HG02763 (cell line): ENCODE data around the gene ZBTB7A.

ENCODE experiments used
- ATAC-seq: cut with Tn5 transposase; IDR thresholded peaks from one replicate; pipeline ENCODE4 v1.9.1; 2021; ENCODE audit warnings: mild to moderate bottlenecking, moderate library complexity; ENCODE audit not compliant: unreplicated experiment

Gene ZBTB7A

DNA sequence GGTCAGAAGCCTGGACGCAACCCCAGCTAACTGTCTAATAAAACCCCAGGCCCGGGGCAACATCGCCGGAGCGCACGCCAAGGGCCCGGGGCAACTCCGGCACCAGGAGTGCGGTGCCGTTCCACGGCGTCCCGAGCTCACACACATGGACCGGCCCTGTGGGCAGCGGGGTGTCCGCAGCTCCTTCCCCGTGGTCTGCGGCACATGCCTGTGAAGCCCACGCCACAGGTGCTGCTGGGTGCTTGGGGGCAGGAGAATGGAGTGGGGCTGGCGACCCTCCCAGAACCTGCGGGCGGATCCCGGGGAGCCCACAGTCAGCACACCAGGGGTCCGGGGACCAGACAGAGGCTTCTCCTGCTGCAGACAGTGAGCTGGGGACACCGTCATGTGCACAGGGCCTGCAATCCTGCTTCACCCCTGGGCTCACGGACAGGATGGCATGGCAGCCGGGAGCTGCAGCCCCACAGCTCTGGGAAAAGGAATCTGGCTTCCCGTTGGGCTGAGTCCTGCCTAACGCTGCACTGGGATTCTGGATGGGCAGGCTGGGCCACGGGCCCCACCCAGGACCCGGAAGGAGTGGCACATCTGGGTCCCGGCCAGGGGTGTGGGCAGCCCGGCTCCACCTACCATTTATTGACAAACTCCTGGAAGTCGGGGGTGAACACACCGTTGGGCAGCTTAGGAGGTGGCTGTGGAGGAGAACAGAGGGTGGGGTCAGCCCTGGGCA, 28.2 kb upstream of the ZBTB7A start:
- no peak for ATAC-seq

DNA sequence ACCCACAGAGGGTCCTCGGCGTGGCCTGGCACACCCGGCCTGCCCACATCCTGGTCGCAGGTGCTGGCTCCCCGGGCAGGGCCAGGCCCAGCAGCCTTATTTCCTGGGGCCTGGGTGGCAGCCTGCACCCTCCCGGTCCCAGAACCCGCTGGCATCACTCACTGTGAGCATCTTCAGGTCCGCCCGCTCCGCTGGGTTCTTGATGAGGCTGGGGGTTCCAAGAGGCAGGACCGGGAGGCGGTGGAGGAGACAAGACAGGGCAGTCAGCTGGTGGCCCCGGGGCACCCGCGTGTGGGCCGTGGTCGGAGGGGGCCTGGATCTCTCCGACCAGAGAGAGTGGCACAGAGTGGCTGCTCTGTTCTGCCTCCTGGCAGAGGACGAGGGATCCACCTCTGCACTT, 27.6 kb upstream of the ZBTB7A start:
- ATAC-seq: no peak

DNA sequence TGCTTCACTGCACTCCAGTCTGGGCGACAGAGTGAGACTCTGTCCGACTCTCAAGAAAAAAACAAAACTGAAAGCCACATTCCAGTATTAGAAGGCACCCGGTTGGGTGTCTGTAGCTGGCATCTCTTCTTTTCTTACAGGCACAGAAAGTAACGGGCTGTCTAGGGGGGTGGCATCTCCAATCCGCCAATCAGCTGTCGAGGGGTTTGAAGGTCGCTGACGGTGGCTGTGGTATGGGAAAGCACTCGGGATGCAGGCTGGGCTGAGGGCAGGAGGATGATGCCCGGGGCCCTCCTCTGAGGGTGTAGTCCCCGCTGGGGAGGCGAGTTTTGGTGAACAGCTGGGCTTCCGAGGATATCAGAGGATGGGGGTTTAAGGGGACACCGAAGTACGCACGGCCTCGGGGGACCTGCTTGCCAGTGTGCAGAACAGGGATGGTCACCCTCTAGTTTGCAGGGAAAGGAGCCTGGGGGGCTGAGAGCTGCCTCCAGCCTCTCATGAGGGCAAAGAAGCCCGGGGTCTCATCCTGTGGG, 27.0 kb upstream of the ZBTB7A start:
- ATAC-seq: no peak

DNA sequence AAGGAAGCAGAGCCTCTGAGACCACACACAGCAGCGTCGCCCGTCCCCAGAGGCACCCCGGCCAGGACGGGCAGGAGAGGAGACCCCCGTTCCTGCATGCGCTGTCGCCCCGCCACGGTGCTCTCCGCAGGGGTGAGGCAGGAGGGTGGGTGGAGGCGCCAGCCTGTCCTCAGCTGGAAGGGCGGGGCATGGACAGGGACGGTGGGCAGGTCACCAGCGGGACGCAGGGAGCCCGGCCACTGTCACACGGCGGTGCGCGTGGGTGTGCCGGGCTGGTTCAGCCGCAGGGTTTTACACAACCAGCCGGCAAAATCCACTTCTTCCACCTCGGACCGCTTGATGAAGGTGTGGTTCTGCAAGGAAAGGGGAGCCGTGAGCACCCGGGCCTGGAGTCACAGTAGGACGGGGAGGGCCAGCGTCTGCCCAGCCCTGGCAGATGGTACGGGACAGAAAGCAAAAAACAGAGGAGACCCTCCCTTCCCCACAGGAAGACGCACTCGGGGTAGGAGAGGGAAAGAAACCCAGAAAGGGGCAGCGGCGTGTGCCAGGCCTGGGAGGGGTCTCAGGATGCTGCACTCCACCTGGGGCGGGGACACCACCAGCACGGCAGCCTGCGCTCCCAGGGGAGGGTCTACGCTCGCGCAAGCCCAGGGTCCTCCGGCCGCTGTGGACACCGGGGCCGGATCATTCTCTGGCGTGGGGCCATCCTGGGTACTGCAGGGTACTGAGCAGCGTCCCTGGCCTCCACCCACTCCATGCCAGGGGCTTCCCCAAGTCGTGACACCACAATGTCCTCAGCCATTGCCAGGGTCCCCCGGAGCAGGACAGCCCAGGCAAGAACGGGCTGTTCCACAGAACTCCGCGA, 23.9 kb upstream of the ZBTB7A start:
- ATAC-seq: no peak

DNA sequence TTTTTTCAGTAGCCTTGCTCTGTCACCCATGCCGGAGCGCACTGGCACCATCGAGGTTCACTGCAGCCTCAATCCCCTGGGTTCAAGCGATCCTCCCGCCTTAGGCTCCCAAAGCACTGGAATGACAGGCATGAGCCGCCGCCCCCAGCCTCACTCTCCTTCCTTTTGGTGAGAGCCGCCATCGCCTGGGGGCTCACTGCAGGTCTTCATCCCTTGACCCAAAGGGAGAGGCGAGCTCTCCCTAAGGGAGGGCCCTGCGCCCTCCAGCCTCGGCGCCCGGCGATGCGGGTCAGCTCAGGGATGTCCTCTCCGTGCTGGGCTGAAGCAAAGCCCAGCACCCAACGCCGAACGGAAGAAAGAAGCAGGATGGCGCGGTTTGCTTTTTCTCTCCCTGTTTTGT, 23.2 kb upstream of the ZBTB7A start:
- ATAC-seq: no peak

DNA sequence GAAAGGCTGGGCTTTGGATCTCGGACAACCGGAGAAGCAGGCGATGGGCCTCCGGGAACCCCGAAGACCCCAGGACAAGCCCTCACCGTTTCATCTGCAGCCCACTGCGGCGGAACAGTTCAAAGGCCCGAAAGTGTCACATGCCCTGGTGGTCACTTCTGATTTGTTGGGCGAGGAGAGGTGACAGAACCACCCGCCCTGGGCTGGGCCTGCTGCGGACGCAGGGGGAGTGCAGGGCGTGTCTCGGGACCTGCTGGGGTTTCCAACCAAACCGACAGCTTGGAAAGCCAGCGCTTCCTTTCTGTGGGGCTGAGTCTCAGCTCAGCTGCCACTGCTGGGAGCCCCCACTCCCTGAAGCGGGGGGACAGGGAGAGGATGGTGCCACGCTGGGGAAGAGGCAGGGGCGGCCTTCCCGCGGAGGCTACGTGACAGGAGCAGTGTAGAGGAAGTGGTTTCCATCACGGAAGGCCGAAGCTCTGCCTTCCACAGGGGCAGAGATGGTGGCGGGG, 22.8 kb upstream of the ZBTB7A start:
- ATAC-seq: no peak

DNA sequence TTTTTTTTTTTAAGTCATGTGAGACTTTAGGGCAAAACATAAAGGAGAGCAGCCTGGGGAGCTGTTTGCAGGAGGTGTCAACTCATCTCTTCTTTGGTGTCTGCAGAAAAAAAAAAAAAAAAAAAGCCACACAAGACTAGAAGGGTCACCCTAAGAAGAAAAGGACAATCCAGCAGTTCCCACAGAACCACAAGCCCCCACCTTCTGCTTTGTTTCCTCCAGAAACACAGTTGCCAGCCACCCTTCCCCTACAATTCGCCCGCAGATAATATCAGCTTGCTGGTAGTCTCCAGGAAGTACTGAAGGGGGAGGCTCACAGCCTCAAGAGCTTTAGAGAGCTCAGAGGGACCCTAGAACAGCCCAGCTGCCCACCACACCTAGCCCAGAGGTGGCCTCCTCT, 22.3 kb upstream of the ZBTB7A start:
- no peak for ATAC-seq

DNA sequence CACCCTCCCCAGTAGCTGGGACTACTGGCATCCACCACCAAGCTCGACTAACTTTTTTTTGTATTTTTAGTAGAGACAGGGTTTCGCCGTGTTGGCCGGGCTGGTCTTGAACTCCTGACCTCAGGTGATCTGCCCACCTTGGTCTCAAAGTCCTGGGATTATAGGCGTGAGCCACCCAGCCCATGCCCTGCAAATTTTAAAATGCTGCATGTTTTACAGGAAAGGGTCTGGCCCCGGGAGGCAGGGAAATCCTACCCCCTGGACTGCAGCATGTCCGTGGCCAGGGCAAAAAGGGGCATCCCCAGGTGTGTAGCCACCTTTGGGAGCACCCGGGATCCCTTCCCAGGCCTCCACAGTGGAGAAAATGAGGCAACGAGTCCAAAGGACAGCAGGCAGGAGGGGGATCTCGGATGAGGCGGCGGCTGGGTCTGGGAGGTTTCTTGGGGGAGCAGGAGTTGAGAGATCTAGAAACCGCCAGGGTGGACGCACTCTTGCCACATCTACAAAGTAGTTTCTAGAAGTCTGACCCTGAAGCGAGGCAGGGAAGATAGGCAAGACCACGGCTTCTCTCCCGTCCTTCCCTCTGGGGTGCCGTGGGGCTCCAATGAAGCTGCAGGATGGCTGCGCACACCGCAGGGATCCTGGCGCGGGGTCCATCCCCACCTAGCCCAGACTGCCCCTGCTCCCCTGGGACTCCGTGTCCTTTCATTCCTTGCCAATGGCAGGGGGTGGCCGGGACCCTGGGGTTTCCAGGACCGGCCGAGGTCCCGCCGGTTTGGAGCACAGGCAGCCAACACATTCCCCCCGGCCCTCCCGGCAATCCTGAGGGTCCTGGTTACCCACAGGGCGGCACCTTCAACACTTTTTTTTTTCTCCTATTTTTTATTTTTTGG, 21.3 kb upstream of the ZBTB7A start:
- ATAC-seq: no peak

DNA sequence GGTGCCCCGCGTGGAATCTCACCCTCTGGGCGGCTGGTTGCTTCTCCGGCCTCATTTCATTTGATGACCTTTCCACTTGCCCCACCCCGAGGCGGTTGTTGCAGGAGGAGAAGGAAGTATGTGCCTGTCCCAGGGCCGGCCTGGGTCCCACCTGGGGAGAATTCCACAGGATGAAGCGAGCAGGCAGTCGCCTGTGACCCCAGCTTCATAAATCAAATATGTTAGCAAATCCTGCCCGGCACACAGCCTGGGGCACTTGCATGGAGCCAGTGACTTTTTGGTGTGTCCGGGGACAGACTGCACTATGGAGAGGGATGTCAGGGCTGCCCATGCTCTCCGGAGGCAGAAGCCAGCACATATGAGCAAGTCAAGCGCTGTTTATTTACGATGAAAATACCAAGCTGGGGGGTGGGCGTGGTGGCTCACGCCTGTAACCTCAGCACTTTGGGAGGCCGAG, 19.7 kb upstream of the ZBTB7A start:
- no peak for ATAC-seq

DNA sequence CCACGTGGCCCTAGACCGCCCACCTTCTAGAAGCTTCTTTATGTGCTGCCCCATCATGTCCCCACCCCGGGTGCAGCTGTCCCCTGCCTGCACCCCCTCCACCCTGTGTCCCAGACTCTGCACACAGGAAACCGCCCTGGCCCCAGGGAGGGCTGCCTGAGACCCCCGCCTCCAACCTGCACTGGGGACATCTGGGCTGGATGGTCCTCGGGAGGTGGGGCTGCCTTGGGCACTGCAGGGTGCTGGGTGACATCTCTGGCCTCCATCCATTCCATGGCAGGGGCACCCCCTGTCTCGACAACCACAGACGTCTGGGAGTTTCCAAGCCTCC, 17.8 kb upstream of the ZBTB7A start:
- ATAC-seq: no peak

DNA sequence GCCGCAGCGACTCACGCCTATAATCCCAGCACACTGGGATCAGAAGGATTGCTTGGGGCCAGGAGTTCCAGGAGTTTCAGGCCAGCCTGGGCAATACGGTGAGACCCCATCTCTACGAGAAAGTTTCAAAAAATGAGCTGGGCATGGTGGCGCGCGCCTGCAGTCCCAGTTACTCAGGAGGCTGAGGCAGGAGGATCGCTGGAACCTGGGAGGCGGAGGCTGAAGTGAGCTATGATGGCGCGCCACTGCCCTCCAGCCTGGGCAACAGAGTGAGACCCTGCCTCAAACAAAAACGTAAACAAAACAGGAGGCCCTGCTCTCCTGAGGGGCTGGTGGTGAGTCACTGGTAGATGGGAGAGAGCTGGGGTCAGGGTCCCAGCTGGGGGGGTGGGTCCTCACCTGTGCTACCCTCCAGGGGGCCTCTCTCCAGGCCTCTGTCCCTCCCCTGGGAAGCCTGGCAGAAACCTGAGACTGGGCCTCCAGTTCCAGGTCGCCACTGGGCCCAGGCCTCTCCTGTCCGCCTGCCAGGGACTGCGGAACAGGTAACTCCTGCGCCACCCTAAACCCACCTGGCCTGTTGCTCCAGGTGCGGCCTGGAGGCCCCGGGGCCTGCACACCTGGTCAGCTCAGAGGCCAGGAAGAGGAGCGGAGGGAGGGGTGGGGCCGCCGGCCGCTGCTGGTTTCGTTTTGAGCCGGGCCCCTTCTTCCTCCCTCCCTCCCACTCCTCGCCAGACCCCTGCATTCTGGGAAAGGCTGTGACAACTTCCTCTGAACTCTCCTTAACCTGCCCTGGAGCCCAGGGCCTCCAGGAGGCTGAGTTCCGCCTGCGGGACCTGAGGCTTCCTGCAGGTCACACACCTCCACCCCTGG, 17.2 kb upstream of the ZBTB7A start:
- no peak for ATAC-seq

DNA sequence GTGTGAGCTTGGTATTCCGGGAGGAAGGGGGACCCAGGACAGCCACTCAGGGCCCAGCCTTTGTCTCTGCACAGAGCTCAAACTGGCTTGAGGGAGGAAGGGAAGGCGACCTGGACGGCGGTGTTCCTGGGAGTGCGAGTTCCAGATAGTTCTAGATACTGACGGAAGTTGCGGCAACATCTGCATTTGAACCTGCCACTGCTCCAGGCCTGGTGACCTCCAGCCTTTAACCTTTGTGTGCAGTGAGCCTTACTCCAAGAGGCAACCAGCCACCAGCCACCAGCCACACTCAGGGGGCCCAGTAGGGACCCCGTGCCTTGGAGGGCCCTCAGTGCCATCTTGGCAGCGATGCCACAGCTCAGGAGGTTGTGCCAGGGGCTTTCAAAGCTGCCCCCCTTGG, 15.5 kb upstream of the ZBTB7A start:
- ATAC-seq: no peak

DNA sequence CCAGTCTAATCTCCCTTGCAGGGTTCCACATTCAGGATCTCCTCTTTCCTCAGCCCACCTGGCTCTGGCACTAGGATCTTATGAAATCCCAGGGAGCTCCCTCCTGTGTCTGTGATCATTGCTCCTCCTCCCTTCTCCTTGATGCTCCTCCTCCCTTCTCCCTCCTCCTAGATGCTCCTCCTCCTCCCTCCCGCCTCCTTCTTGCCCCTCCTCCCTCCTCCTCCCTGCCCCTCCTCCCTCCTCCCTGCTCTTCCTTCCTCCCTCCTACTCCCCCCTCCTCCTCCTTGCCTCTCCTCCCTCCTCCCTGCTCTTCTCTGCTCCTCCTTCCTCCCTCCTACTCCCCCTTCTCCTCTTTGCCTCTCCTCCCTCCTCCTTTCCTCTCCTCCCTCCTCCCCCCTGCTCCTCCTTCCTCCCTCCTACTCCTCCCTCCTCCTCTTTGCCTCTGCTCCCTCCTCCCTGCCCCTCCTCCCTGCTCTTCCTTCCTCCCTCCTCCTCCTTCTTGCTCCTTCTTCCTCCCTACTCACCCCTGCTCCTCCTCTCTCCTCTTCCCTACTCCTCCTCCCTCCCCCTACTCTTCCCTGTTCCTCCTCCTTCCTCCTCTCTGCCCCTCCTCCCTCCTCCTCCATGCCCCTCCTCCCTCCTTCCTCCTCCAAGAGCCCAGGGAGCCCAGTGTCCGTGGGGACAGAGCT, 14.9 kb upstream of the ZBTB7A start:
- ATAC-seq: no peak

DNA sequence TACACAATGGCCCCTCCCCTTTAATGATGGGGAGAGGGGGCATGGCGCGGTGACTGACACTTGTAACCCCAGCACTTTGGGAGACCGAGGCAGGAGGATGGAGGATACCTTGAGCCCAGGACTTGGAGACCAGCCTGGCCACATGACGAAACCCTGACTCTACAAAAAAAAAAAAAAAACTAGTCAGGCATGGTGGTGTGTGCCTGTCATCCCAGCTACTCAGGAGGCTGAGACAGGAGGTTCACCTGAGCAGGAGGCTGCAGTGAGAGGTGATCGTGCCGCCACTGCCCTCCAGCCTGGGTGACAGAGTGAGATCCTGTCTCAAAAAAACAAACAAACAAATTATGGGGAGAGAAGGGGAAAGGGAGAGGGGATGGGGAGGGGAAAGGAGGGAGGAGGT, 13.8 kb upstream of the ZBTB7A start:
- no peak for ATAC-seq

DNA sequence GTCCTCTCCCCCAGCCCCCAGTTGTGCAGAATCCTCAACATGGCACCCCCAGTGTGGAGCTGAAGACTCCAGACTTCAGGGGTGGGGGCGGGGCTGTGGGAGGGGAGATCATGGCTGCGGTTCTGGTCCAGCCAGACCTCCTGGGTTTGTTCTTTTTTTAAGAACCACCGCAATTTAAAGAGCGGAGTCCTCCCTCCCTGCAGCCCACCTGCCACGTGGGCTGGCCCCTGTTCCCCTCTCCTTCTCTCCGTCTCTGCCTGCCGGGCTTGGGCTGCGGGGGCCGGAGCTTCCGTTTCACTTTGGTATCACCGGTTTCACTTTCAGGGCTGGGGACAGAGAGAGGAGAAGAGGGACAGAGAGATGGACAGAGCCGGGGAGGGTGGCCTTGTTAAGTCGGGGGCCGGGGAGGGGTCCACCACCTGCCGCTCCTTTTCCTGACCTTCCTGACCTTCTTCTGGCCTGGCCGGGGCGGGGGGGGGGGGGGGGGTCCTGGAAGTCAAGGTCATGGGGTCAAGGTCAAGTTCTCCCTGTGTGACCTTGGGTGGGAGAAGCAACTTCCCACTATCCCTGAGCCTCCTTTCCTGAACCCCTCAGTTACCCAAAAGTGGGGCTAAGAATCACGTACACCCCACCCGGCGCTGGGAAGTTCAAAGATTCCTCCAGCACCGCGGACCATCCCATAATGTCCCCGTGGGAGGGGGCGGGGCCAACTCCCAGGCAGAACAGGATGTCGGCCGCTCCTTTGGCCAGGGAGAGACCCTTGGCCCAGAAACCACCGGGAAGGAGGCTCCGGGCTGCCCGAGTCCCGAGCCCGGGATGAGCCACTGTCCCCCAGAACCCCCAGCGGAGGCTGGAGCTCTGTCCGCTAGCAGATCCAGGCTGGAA, 11.3 kb upstream of the ZBTB7A start:
- ATAC-seq: no peak

DNA sequence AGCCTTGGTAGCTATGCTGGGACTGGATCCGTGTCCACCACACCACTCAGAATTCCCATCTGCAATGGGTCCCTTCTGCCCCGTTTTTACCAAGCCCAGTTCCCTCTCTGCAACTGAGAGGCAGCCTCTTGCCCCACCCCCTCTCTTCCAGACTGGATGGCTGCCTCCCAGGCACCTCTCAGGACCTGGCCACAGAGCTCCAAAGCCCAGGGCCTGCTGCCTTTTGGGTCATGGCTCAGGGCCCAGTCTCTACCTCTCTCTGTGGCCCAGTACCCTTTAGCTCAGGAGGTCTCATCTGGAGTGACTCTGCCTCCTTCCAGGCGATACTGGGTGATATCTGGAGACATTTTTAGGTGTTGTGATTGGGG, 10.3 kb upstream of the ZBTB7A start:
- no peak for ATAC-seq

DNA sequence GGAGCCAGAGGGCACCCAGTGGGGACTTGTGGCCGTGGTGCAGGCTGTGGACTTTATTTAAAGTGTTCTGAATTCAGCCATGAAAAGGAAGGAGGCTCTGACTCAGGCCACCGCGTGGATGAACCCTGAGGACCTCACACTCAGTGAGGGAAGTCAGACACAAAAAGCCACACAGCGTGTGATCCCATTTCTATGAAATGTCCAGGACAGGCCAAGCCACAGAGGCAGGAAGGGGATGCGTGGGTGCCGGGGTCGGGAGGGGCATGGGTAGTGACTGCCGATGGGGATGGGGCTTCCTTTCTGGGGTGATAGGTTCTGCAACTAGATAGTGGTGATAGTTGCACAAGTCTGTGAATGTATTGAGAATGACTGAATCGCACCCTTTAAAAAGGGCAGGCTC, 8.7 kb upstream of the ZBTB7A start:
- ATAC-seq: no peak

DNA sequence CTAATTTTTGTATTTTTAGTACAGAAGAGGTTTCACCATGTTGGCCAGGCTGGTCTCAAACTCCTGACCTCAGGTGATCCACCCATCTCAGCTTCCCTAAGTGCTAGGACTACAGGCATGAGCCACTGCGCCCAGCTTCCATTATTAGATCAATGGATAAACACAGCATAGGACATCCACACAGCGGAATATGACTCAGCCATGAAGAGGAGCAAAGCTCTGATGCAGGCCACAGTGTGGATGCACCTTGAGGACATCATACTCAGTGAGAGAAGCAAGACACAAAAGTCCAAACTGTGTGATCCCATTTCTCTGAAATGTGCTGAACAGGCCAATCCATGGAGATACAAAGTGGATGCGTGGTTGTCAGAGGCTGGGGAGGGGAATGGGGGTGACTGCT, 4.9 kb upstream of the ZBTB7A start:
- ATAC-seq: no peak
